ENCODE results near the gene MYO1C. TPM values are rescaled to one million over a fixed set of nuclear protein-coding genes. Genes with fewer than 3 reads are reported as not detected.
A peak's percentile ranks its signal among the peaks of the same experiment; 100 is the strongest.
"Not testable (repeated sequence)": the region's sequence is repeated elsewhere in the genome, so short reads cannot be mapped to it uniquely, and the experiment has no call there.

Gene MYO1C
- total RNA-seq, 1 experiment from 2014 or later = 53.4 TPM

DNA sequence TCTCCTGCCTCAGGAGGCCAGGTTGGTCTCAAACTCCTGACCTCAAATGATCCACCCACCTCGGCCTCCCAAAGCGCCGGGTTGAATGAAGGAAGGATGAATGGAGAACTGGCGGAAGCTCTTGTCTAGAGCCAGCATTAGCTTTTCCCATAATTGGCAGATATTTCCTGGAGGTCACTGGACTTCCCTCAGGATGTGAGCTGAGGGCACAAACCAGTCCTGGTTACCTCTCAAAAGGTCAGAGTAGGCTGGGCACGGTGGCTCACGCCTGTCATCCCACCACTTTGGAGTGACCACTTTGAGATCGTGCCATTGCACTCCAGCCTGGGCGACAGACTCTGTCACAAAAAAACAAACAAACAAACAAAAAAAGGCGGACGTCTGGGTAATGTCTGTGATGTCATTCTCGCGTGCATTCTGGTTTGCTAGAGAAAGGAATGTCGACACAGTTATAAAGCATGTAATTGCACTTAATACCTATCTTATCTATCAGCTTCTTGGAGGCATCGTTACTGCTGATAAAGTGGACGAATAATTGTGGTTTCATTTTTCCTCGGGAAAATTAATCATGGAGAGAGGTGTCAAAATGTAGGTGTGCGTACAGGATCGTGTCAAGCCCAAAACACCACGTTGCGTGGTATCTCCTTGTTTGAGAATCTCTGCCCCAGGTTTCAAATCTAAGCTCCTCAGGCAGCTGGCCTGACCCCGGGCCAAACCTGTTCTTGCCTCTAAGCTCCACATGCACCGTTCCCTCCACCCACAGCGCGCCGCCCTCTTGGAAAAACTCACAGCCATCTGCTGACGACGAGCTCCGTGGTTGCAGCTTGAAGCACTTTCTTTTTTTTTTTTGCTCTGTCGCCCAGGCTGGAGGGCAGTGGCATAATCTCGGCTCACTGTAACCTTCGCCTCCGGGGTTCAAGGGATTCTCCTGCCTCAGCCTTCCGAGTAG is 30.0 kb downstream of the MYO1C start:
- DNase-seq (ENCODE audit: low spot score) = no peak

DNA sequence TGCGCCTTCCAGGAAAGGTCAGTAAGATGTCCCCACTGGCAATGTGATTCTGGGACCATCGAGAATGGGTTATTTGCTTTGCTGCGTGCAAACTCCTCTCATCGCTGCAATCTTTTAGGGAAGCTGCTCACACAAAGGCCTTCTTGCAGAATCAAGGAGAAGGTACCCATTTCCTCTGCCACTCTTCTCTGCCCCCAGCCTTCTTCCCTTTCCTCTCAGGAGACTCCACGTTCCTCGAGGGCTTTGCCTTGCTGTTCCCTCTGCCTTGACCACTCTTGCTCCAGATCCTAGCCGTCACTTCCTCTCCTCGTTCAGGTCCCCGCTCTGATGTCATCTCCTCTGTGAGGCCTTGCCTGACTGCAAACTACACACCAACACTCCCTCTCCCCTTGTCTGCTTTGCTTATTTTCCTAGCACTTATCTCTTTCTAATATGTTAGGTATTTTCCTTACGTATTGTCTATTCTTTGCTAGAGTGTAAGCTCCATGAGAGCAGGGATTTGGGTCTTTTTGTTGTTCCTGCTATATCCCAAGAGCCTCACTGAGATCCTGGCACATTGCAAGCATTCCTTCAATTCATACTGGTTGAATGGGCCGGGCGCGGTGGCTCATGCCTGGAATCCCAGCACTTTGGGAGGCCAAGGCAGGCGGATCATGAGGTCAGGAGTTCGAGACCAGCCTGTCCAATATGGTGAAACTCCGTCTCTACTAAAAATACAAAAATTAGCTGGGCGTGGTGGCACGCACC is 31.1 kb downstream of the MYO1C start:
- no peak for DNase-seq (ENCODE audit: low spot score)

DNA sequence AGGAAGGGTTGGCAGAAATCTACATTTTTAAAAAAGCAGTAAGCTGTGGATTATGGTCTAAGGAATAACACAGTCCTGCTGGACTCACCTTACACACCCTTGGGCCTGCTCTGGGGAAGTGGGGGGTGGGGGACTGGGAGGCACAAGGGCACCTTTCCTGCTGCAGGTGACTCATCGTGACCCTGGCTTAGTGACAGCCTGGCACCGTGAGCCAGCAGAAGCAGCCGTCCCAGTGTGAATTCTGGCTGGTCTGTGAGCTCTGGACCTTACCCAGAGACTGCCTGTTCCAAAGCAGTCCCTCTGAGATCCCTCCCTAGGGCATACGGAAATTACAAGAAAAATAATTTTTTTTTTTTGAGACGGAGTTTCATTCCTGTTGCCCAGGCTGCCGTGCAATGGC is 32.3 kb downstream of the MYO1C start:
- DNase-seq (ENCODE audit: low spot score) = peak; percentile 47

DNA sequence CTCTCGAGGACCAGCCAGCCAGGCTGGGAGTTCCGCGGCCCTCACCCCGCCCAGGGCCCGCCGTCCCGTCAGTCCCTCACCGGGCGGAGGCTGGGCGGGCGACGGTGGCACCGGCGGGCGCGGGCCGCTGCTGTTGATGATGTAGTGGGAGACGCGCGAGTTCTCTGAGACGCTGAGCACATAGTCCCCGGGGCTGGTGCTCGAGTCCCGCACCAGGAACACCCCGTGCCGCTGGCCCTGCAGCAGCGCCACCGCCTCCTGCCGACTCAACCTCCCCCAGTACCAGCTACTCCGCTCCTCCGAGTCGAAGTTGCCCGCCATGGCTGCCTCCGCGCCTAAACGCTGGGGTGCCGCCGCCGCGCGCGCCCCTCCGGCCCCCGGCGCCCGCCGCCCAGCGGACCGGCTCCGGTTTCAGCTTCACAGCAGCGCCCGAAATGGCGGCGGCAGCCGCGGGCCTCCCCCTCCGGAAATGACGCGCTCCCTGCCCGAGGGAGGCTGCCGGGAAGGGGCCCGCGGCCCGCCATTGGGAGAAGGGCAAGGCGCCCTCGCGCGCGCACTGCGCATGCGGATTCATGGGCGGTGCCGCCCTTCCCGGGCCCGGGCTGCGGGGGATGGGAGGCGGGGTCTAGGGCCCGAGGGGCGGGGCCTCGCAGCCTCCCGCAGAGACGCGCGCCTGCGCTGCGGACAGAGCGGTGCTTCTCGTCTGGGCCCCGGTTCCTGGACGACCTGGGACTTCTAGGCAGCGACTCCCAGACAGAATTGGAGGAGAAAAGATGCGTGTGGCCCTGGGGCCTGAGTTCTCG is 36.5 kb downstream of the MYO1C start, which contains the start of gene CRK:
CRK (minus strand) TSS at position 436 of the 803 bp plus-strand sequence; CDS start at position 321, 115 bp downstream.
- peak; percentile 91 for DNase-seq (ENCODE audit: low spot score)

DNA sequence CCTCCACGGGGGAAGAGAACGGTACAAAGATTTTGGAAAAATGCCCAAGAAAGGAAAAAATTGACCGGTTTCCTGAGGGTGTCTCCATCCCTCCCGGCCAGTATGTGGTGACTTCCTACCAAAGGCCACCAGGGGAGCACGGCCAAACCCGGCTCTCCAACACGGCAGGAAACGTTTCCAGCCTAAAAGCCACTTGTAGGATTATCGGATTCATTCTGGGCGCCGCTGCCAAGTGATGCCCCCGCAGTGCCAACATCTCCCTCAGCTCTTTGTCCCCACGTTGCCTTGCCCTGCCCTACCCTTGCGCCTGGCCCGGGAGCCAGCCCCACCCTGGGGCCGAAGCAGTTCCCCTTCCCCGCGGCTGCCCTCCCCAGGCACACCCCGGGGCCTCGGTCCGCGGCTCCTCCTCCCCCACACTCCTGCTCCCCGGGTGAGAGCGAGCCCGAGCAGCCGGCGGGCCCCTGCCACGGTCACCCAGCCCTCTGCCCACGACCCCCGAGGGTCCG is 37.1 kb downstream of the MYO1C start:
- DNase-seq (ENCODE audit: low spot score) = peak; percentile 77

DNA sequence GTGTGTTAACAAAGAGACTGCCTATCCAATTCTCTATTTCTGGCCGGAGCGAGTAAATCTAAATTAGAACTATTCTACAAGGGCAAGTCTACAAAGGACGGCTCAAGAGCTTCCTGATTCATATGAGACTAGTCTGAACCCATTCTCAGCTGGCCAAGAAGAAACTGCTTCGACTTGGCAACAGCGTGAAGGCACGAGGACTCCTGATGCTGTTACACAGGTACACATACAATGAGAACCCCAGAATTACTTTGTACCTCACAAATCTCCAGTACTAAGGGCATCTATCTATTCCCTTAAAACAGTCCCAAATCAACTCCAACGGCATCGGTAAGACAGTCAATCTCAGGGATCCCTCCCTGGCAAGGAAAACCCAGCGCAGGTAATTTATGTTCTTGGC is 37.9 kb downstream of the MYO1C start:
- DNase-seq (ENCODE audit: low spot score) = no peak

DNA sequence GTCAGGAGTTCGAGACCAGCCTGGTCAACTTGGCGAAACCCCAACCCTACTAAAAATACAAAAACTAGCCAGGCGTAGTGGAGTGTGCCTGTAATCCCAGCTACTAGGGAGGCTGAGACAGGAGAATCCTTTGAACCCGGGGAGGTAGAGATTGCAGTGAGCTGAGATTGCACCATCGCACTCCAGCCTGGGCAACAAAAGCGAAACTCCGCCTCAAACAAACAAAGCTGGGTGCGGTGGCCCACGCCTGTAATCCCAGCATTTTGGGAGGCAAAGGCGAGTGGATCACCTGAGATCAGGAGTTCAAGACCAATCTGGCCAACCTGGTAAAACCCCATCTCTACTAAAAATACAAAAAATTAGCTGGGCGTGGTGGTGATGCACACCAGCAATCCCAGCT is 38.8 kb downstream of the MYO1C start:
- DNase-seq (ENCODE audit: low spot score) = not testable (repeated sequence)

DNA sequence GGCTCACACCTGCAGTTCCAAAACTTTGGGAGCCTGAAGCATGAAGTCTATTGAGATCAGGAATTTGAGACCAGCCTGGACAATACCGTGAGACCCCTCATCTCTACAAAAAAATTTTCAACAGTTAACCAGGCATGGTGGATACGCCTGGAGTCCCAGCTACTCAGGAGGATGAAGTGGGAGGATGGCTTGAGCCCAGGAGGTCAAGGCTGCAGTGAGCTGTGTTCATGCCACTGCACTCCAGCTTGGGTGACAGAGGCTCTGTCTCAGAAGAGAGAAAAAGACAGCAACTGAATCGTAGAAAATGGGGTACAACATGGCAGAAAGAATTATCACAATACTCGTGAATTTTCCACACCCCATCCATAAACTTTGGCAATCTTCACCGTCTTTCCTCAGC is 39.6 kb downstream of the MYO1C start:
- DNase-seq (ENCODE audit: low spot score) = no peak

DNA sequence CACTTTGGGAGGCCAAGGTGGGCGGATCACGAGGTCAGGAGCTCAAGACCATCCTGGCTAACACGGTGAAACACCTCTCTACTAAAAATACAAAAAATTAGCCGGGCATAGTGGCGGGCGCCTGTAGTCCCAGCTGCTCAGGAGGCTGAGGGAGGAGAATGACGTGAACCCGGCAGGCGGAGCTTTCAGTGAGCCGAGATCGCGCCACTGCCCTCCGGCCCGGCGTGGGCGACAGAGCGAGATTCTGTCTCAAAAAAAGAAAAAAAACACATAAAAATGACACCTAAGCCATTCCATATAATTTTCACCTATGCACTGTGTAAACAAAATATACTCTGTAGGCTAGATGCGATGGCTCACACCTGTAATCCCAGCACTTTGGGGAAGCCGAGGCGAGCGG is 42.2 kb downstream of the MYO1C start:
- not testable (repeated sequence) for DNase-seq (ENCODE audit: low spot score)

DNA sequence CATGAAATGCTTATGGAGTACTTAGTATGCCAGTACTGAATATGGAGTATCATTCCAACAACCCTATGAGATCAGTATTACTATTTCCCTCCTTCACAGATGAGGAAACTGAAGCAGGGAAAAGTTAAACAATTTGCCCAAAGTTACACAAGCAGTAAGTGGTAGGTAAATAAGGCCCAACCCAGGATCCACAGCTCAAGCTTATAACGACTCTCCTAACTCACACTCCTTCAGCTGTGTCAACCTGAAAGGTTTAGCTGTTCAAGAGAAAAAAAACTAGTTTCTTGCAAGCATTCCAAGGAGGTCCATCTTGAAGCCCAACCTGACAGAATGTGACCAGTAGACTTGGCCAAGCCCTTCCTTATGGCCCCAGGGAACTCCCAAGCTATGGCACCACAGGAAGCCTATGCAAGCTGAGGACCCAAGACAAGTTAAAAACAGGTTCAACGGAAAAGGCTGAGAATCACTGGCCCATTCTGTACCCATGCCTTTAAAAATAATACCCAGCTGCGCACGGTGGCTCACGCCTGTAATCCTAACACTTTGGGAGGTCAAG is 43.0 kb downstream of the MYO1C start:
- DNase-seq (ENCODE audit: low spot score) = no peak

DNA sequence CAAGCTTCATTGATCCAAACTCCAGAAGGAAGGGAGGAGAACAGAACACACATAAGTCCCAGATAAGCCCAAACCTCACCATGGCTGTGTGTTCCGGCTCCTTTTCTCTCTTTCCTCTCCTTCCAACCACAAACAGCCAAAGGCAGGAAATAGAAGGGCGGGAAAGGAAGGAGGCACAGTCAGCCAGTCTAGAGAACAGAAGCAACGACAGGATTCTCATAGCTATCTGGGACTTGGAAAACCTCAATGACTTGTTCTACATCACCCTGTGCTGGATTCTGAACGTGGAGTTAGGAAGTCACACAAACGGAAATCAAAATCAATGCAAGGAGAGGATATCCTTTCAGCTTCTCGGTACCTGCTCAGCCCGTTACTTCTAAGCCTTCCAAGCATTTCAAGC is 45.4 kb downstream of the MYO1C start:
- DNase-seq (ENCODE audit: low spot score) = no peak

DNA sequence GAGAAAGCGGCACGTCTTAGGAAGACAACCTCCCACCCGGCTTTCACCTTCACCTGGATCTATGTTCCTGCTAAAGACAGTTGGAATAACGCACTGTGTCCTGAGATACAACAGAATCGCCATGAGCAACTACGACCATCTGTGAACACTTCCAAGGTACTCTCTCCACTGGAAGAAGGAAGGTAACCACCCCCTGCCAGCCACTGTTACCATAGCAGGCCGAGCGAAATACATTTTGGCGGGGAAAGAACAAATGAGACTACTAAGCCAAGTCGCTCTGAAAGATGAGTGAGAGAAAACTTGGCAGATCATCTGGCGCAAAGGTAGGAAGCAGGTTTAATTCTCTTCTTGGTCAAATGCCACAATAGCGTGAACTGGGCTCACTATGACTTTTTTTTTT is 46.3 kb downstream of the MYO1C start:
- no peak for DNase-seq (ENCODE audit: low spot score)

DNA sequence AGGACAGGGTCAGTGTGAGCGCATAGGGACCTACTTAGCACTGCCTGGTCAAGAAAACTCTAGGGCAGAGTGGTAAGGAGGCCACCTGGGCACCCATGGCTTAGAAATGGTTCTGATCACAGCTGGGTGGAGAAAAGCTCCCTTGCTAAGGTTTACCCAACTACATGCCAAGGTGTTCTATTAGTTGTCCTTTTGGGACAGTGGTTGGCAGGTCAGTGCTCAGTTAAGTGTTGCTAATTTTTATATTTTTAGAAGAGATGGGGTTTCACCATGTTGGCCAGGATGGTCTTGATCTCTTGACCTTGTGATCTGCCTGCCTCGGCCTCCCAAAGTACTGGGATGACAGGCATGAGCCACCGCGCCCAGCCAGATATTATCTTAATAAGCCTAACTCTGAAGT is 46.8 kb downstream of the MYO1C start:
- DNase-seq (ENCODE audit: low spot score) = not testable (repeated sequence)

DNA sequence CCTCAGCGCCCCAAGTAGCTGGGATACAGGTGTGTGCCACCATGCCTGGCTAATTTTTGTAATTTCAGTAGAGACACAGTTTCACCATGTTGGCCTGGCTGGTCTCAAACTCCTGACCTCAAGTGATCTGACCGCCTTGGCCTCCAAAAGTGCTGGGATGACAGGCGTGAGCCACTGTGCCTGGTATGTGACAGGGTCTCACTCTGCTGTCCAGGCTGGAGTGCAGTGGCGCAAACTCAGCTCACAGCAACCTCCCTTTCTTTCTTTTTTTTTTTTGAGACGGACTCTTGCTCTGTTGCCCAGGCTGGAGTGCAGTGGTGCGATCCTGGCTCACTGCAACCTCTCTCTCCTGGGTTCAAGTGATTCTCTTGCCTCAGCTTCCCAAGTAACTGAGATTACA is 49.8 kb downstream of the MYO1C start:
- DNase-seq (ENCODE audit: low spot score) = not testable (repeated sequence)

DNA sequence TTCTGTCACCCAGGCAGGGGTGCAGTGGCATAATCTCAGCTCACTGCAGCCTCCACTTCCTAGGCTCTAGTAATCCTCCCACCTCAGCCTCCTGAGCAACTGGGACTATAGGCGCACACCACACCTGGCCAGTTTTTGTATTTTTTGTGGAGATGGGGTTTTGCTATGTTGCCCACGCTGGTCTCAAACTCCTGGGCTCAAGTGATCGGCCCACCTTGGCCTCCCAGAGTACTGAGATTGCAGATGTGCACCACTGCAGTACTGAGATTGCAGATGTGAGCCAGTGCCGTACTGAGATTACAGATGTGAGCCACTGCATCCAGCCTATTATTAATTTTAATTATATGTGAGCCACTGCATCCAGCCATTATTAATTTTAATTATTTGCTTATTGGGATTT is 50.3 kb downstream of the MYO1C start:
- DNase-seq (ENCODE audit: low spot score) = no peak

DNA sequence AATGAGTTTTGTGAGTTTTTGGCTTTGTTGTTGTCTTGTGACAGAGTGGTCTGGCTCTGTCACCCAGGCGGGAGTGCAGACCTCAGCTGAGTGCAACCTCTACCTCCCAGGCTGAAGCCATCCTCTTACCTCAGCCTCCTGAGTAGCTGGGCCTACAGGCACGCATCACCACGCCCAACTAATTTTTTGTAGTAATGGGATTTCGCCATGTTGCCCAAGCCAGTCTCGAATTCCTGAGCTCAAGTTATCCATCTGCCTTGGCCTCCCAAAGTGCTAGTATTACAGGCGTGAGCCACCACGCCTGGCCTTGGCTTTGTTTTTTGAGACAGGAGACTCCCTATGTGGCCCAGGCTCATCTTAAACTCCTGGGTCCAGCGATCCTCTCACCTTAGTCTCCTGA is 51.6 kb downstream of the MYO1C start:
- no peak for DNase-seq (ENCODE audit: low spot score)

DNA sequence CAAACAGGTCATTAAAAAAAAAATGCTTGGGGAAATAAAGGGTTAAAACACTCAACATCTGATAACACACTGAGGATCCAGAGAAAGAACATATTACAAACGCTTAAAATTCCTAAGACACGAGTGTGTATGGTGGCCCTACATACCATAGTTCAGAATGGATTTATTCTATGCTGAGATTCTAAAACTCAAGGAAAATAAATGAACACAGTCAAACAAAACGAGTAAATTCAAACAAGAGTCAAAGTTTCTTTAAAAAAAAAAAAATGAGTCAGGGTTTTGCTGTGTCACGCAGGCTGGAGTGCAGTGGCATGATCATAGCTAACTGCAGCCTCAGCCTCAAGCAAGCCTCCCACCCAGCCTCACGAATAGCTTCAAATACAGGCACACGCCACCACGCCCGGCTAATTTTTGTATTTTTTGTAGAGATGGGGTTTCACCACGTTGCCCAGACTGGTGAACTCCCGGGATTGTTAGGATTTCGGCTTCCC is 53.8 kb downstream of the MYO1C start:
- no peak for DNase-seq (ENCODE audit: low spot score)

DNA sequence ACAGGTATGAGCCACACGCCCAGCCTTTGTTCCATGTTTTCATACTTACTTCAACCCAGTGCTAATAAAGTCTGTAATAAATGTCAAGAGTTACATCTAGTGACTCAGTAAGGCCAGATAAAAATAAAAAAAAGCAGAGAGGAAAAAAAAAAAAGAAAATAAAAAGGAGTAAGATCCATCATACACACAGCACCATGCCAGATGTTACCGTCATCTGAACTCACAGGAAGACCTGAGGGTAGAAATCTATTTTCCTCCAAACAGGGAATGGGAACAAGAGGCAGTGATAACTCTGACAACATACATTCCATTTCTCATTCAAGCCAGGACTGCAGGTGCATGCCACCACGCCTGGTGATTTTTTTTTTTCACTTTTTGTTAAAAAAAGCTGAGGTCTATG is 57.2 kb downstream of the MYO1C start:
- no peak for DNase-seq (ENCODE audit: low spot score)

DNA sequence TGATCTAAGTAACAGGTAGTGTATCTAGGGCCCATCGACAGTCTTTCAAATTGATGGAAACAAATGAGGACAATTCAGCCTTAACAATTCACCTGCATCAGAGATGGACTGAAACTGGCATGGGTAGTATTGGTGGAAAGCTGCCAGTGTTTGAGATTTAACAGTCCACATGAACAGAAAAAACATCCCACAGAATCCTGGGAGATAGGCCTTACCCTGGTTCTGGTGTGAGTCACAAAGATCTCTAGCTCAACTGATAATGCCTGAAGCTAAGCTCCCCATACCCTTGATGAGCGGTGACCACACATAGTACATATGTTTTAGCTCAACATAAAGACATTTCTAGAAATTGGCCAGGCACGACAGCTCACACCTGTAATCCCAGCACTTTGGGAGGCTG is 58.3 kb downstream of the MYO1C start:
- DNase-seq (ENCODE audit: low spot score) = no peak

DNA sequence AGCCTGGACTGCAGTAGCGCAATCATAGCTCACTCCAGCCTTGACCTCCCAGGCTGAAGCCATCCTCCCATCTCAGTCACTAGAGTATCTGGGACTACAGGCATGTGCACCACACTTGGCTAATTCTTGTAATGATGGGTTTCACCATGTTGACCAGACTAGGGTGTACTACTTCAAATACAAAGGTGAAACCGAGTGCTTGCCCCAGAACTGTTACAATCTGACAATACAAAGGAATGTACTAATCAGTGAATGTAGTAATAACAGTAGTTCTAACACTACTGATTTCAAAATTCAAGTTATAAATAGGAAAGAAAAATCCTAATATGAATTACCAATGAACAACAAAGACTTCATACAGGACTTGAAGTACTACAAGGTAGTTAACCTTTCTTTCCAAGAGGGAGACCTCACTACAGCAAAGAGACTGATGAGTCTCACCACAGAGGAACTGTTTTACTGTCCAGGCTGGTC is 60.8 kb downstream of the MYO1C start:
- no peak for DNase-seq (ENCODE audit: low spot score)

DNA sequence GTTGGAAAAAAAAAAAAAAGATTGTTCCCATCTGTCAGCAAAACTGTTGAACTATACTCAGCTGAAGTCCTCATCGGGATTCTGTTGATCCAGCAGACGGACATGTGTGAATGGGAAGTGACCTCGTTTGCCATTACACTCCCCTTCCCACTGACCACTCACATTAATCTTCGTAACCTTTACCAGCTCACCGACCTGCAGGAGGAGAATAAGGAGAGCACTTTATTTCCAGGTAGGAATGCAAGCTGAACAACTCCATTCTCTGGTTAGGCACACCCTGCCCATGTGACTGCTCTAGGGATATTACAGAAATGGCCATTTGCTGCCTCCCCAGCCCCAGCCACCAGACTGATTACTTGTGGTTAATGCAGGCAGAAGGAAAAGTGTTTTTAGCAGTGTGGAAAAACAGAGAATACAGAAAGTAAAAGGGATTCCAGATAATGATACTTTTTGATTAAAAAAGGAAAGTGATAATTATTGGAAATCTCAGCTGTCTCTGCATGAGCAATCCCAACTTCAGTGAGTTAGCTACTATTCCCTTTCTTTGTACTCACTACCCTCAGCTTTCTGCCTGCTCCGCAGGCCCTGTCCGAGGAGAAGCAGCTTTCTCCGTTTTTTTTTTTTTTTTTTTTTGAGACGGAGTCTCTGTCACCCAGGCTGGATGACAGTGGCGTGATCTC is 68.9 kb downstream of the MYO1C start:
- DNase-seq (ENCODE audit: low spot score) = no peak
